Medulla oblongata (tissue), 1 donor: ENCODE results near the gene TLR5.
"Not testable (repeated sequence)": the region's sequence is repeated elsewhere in the genome, so short reads cannot be mapped to it uniquely, and the experiment has no call there.

Experiments used
- DNase-seq: peaks from one replicate; pipeline ENCODE4 v3.0.0-alpha.2; 2015; ENCODE audit errors: extremely low spot score

The TLR5 gene, protein sequence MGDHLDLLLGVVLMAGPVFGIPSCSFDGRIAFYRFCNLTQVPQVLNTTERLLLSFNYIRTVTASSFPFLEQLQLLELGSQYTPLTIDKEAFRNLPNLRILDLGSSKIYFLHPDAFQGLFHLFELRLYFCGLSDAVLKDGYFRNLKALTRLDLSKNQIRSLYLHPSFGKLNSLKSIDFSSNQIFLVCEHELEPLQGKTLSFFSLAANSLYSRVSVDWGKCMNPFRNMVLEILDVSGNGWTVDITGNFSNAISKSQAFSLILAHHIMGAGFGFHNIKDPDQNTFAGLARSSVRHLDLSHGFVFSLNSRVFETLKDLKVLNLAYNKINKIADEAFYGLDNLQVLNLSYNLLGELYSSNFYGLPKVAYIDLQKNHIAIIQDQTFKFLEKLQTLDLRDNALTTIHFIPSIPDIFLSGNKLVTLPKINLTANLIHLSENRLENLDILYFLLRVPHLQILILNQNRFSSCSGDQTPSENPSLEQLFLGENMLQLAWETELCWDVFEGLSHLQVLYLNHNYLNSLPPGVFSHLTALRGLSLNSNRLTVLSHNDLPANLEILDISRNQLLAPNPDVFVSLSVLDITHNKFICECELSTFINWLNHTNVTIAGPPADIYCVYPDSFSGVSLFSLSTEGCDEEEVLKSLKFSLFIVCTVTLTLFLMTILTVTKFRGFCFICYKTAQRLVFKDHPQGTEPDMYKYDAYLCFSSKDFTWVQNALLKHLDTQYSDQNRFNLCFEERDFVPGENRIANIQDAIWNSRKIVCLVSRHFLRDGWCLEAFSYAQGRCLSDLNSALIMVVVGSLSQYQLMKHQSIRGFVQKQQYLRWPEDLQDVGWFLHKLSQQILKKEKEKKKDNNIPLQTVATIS

DNA sequence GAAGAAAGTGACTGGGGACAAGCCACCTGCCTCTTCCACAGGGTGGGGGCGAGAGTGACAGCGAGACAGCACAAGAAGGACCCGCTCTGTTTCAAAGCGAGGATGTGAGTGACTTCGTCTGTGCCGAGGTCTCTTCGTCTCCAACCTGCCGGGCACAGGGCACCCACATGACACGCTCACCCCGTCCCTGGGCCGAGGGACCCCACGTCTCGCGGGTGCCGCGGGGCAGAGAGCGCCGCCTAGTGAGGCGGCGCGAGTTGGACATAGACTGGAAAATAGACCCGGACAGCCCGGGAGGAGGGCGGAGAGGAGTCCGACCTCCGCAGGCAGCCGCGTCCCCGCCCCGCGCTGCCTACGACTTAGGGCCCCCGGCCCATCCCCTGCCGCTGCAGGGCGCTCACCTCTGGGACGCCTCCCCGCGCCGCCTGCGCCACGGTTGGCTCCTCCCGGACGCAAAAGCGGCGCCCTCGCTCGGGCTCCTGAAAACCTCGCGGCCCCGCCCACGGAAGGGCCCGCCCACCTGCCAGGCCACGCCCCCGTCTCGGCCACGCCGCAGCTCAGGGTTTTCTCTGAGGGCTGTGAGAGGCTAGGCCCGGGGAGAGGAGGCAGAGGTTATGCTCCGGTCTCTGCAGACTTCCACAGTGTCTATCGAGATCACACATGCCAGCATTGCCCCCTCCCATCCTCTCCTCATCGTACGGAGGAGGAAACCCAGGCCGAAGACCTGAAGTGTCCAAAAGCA, at the start of gene TLR5:
Gene TLR5 (minus strand): TSS at position 454 of the 742 bp plus-strand sequence. CDS start 30,217 bp downstream, outside the sequence.
- DNase-seq: peak; percentile 81

DNA sequence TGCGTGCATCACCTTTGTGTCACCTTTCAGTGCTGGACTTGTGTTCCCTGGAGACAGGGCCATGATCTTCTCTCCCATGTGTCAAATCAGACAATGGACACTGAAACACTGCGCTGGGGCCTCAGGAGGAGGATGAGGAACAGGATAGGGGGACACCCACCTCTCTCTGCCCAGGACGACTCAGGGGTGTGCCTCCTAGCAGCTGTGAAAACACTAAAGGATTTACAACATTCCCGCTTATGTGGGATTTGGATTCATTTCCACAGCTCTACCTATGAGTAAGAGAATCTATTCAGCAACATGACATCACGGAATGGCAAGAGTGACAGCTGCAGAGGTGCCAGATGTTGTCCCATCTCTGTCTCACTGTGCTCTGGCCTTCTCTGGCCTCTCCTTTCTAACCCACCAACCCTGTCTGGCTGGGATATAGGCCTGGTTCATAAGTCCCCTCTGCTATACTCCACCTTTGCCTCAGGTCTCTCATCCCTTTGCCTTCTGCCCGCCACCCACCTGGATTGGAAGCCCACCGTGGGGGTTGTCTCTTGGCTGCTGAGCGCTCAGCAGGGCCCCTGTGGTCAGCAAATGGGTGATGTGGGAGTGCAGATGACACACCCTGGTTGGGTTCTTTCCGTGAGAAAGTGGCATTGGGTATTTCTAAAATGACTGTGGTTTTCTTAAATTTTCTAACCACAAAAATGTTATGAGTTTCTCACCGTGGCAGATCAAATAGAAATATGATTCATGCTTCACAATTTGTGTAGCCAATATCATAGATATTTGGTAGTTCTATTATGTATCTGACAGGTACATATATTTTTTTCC, 47.1 kb upstream of the TLR5 start:
- DNase-seq: no peak

DNA sequence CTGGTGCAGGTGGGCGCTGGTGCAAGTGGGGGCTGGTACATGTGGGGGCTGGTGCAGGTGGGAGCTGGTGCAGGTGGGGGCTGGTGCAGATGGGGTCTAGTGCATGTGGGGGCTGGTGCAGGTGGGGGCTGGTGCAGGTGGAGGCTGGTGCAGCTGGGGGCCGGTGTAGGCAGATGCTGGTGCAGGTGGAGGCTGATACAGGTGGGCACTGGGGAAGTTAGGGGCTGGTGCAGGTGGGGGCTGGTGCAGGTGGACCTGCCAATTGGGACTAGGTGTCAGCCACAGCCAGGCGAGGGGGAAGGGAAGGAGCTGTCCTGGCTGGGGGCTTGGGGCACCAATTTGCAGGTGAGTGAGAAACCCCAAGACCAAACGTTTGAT, 46.5 kb upstream of the TLR5 start:
- no peak for DNase-seq

DNA sequence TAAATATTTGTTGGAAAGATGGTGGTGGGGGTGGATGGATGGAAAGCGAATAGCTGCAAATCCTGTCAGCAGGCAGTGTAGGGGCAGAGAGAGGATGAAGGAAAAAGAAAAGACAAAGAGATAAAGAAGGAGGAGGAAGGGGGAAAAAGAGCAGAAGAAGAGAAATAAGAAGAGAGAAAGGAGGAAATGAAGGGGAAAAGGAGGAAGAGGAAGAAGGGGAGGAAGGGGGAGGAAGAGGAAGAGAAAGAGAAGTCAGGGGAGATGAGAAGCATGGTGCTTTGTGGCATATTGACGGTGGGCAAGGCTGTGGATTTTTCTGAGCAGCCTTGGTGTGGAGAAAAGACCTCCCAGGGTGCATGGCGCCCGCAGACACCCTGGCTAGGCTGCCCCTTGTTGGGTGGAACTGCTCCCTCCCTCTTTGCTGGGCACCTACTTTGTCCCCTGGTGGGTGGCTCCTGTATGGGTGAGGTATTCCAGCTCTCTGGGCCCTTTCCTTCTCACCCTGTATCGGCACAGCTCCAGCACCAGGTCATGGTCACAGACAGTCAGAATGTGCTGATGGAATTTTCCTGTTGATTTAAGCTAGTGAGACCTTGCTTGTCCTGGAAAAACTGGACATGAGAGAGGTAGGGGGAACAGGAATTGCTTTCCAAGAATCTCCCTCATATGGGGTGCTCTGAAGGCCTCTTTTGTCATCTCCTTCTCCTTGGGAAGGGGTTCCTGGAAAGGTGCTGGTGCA, 45.7 kb upstream of the TLR5 start:
- DNase-seq: no peak

DNA sequence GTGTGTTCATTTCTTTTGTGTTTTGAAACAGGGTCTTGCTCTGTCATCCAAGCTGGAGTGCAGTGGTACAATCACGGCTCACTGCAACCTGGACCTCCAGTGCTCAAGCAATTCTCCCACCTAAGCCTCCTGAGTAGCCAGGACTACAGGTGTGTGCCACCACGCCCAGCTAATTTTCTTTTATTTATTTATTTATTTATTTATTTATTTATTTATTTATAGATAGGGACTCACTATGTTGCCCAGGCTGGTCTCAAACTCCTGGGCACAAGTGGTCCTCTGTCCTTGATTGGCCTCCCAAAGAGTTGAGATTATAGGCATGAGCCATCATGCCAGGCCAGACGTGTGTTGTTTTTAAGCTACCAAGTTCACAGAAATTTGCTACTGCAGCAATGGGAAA, 43.8 kb upstream of the TLR5 start:
- no peak for DNase-seq

DNA sequence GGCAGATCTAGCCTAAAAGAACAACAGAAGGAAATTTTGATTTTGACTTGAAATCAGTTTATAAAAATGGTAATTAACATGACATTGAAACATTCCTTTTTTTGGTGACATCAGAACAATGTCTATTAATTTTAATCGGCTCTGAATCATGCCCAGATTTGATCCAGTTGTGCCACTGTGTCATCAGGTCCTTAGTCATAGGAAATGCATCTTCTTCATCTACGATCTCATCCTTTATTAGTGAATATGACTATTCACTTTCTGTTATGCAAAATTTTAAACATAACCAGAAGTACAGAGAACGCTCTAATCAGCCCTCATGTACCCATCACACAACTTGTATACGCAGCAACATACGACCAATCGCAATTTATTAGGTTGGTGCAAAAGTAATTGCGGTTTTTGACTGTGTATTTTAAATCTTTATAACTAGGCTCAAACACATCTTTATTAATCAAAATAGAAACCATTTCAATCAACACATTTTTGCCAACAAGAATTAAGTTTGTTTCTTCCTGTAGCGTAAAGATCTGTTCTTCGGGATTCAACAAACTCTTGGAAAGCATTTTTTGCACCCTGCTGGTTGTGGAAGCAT, 40.3 kb upstream of the TLR5 start:
- DNase-seq: no peak

DNA sequence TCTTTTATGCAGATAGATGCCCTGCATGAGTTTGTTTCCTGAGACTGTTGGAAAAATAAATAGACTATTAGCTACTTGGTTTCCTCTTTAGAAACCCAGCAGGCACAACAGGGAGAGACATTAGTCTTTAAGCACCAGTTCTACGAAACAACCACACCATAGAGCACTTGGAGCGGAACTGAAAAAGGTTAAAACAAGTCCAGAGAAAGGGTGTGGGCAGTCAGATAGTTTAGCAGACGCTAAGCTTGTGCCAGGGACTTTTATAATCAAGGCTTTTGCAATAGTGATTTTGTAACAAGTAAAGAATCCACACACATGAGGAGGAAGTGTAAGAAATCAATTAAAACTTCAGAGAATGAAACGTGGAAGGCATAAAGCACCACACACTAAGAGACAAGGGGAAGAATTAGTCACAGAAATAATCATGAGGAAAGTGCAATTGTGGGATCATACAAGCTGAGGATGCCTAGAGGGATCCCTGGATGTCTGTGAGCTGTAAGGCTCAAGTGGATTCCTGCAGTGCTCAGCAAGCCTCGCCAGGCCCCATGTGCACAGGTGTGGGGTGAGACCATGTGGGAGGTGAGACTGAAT, 37.8 kb upstream of the TLR5 start:
- DNase-seq: peak; percentile 81

DNA sequence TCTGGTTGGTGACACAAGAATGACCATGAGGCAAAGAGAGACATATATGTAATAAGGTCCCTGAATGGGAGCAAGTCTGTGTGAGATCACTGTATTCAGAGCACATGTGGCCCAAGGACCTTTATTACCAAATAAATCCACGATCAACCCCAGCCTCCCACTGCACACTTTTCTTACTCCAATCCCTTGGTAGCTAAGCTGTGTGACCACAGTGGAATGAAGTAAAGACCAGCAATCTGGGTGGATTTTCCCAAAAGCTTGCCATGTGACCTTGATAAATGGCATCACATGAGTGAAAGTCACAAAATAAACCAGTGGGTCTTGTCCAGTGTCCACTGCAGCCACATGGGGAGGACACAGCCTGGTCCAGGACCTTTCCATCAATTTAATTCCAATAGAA, 36.7 kb upstream of the TLR5 start:
- DNase-seq: no peak

DNA sequence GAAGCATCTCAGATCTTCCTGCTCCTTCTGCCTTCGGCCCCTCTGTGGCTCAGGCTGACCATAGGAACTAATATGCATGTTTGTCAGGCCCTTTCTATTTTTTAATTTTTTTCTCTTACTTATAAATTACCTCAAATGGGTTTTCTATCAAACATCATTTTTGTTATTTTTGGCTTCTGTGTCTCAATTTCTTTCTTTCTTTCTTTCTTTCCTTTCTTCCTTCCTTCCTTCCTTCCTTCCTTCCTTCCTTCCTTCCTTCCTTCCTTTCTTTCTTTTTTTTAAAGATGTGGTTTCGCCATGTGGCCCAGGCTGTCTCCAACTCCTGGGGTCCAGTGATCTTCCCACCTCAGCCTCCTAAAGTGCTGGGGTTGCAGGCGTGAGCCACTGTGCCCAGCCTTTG, 36.2 kb upstream of the TLR5 start:
- DNase-seq: no peak

DNA sequence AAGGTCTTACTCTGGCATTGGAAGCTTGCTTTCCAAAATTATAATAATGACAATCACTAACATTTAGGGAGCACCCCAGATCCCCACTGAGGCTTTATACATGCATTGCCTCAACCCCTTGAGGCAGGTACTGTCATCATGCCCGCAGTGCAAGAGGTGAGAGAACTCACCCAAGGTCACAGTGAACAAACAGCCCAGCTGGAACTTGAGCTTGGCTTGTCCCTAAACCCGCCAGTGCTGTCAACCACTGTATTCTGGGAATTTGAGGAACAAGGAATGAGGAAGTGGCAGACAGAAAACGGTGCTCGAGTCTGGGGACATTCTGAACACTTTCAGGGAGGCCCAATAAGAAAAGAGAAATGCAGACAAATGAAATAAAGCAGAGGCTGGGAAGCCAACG, 34.6 kb upstream of the TLR5 start:
- DNase-seq: peak; percentile 84

DNA sequence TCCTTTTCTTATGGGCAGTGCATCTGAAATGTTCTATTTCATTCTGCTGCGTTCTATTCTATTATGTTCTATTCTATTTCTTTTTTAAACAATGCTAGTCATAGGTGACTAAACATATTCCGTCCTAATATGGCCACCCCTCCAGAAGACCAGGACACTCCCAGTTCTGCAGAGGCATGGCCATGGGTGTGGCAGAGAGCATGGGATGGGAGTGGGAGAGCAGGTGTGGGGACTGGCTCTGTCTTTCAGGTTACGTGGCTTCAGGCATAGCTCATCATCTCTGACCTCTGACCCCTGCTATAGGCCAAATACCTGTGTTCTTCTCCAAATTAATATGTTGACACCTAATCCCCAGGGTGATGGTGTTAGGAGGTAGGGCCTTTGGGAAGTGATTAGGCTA, 33.4 kb upstream of the TLR5 start:
- no peak for DNase-seq

DNA sequence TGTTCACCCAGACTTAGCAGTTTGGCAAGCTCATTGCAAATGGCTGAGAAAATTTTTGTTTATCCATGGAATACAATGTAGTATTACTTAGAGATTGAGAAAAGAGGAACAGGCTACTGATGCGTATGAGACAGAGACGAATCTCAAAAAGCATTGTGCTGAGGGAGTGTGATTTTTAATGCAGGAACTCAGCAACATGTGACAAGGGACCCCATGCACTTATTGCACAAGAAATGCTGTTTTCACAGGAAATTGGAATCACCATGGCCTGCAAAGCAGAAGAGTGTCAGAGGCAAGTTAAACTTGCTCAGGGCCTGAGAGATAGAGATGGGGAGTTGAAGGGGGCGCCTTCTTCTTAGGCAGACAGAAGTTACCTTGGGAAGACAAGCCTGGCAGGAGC, 32.6 kb upstream of the TLR5 start:
- DNase-seq: peak; percentile 82

DNA sequence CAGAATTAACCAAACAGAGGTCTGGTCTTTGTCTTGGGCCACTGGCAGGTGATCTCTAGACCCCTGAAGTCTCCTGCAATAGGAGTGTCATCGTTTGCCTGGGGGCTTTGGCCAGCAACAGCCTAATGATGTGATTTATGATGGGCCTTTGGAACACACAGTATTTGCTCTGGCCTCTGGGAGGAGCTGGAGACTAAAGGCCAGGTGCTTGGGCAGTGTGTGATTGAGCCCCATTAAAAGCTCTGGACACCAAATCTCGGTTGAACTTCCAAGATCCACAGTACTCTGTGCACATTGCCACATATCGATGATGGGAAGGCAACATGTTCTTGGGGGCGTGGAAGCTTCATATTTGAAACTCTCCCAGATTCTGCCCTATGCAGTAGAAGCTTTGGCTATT, 32.0 kb upstream of the TLR5 start:
- DNase-seq: no peak

DNA sequence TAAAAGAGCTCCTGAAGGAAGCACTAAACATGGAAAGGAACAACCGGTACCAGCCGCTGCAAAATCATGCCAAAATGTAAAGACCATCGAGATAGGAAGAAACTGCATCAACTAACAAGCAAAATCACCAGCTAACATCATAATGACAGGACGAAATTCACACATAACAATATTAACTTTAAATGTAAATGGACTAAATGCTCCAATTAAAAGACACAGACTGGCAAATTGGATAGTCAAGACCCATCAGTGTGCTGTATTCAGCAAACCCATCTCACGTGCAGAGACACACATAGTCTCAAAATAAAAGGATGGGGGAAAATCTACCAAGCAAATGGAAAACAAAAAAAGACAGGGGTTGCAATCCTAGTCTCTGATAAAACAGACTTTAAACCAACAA, 26.4 kb upstream of the TLR5 start:
- DNase-seq: not testable (repeated sequence)

DNA sequence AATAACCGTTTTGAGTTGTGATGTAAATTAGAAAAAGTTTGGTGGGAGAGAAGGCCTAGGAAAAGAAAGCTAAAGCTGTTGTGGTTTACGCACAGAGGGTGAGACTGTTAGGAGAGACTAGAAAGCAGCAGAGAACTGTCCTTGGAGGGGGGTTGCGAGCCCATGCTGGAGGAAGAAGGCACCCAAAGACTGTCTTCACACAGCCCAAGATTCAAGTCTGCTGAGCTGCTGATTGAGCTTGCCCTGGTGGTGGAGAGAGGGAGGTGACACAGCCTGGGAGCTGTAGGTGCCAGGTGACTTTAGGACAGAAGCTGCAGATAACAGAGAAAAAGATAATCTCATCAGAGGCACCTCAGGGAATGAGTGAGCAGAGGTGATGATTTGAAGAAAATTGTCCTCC, 18.3 kb upstream of the TLR5 start:
- DNase-seq: no peak

DNA sequence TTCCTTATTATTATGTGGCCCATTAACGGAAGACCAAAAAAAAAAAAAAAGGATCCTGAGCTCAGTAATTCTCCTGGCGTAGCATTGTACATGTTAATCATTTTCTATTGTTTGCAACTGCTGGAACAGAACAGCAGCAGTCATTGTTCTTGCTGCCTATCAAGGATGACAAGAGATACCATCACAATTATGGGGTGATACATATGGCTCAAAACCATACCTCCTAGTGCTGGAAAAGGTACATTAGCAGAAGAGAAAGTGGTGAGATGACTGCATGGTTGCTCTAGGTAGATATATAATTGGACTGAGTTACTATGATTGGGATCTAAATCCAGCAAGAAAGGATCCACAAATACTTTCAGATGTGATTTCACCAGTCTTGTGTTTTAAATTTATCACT, 13.3 kb upstream of the TLR5 start:
- DNase-seq: no peak

DNA sequence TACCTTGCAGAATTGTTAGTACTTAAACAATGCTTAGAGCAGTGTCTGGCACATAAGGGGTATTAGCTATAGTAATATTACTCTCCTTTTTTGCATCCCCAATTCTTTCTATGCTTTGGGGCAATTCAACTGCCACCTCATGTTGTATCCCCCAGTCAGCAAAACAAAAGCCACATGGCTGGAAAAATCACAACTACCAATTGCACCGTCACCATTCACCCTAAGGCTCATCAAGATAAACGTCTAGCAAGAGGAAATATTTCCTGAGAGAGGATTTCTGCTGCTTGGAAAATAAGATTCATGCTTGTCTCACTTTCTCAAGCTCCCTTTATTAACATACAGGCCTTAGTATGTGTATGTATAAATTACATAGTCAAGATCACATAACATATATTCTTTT, 12.1 kb upstream of the TLR5 start:
- DNase-seq: no peak

DNA sequence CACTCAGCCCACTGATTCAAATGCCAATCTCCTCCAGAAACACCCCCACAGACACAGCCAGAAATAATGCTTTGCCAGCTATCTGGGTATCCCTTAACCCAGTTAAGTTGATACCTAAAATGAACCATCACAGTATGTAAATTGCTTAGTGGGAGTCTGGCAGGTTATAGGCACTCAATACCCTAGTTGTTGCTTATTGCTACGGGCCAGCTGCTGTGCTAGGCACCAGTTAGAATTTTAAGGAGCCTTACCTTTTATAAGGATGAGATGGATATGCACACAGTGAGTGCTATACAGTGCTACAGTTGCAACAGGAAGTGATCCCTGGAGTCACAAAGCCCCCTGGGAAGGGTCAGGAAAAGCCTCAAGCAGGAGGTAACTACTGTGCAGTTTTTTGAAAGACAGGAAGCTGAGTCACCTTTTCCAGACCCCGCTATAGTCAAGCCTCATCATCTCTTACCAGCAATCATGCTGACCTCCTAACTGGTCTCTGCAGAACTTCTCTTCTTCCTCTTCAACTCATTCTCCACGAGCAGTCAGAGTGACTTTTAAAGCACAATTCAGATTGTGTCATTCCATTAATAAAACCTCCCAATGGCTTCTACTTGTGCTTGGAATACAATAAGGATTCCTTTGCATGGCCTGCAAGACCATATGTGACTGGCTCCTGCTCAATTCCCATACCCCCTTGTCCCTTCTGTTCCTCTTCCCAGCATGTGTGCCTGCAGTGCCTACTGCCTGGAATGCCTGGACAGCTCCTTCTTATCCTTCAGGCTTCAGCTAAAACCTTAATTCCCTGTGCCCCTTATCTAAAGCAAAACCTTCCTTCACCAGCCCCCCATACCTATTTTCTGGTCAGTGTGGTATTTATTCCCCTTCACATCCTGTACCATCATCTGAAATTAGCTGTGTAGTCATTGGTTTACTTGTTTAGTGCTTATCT, 10.4 kb upstream of the TLR5 start:
- DNase-seq: no peak

DNA sequence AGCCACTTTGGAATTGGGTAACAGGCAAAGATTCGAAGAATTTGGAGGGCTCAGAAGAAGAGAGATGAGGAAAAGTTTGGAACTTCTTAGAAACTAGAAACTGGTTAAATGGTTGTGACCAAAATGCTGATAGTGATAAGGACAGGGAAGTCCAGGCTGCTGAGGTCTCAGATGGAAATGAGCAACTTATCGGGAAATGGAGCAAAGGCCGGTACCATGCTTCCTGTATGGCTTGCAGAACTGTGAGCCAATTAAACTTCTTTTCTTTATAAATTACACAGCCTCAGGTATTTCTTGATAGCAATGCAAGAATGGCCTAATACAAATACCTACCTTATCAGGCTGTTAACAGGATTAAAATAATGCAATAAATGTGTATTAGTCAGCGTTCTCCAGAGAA, 9.4 kb upstream of the TLR5 start:
- no peak for DNase-seq
